ENCODE results near the gene PDE6B. TPM values are rescaled to one million over a fixed set of nuclear protein-coding genes. Genes with fewer than 3 reads are reported as not detected.

The PDE6B gene
- total and polyA plus RNA-seq, 3 experiments from 2014 or later, result 9.3 to 21.5 (median 10.1) TPM

- DNase-seq, result no peak
- CTCF ChIA-PET, result no interaction called here
- no peak overlapping the region for H3K27ac Mint-ChIP-seq
- peaks cover 0 to 14% (median 0%) of the 10 kb centered on the region in 3 donors for H3K36me3 Mint-ChIP-seq
- H3K4me3 ChIP-seq (ENCODE audit: low read length), result no peak overlapping the region
- POLR2A ChIA-PET, result no interaction called here
- H3K36me3 ChIP-seq (ENCODE audit: insufficient read depth, low read length), result no peaks in the 10 kb centered on the region
- peaks cover 4% of the 10 kb centered on the region for H3K27me3 ChIP-seq (ENCODE audit: insufficient read depth, low read length, poor library complexity, severe bottlenecking)
- peaks cover 6 to 11% (median 10%) of the 10 kb centered on the region in 3 donors for H3K4me1 Mint-ChIP-seq
- no peak overlapping the region for H3K4me3 Mint-ChIP-seq
- H3K9me3 Mint-ChIP-seq, result peaks cover 9 to 28% (median 20%) of the 10 kb centered on the region in 5 donors
- no peaks in the 10 kb centered on the region for H3K4me1 ChIP-seq (ENCODE audit: insufficient read depth, low read length)
- H3K27me3 Mint-ChIP-seq, result peaks cover 40 to 63% of the 10 kb centered on the region in 2 donors
- no peaks in the 10 kb centered on the region for H3K9me3 ChIP-seq (ENCODE audit: low read length)
- no peak overlapping the region for H3K27ac ChIP-seq (ENCODE audit: low read depth, low read length)
Observed at GRCh38 chr4:581181-581580, 44.2 kb upstream of the PDE6B start.

- Mint-ChIP-seq H3K27me3 (peaks cover 43 to 67% of the 10 kb centered on the region in 2 donors), H3K27ac (no peak overlapping the region), H3K4me3 (no peak overlapping the region), H3K4me1 (peaks cover 6 to 11% (median 9%) of the 10 kb centered on the region in 3 donors), H3K9me3 (peaks cover 9 to 33% (median 20%) of the 10 kb centered on the region in 5 donors), H3K36me3 (peaks cover 0 to 16% (median 0%) of the 10 kb centered on the region in 3 donors)
- Histone ChIP-seq H3K4me1 (ENCODE audit: insufficient read depth, low read length) (no peaks in the 10 kb centered on the region), H3K27ac (ENCODE audit: low read depth, low read length) (no peak overlapping the region), H3K36me3 (ENCODE audit: insufficient read depth, low read length) (no peaks in the 10 kb centered on the region), H3K4me3 (ENCODE audit: low read length) (no peak overlapping the region), H3K9me3 (ENCODE audit: low read length) (no peaks in the 10 kb centered on the region), H3K27me3 (ENCODE audit: insufficient read depth, low read length, poor library complexity, severe bottlenecking) (peaks cover 4% of the 10 kb centered on the region)
- ChIA-PET POLR2A (no interaction called here), CTCF (no interaction called here)
- DNase-seq, result no peak
Observed at GRCh38 chr4:581753-582361, 43.5 kb upstream of the PDE6B start.

GRCh38 chr4:583820-584219, 41.6 kb upstream of the PDE6B start:
- H3K27me3 Mint-ChIP-seq, result peaks cover 40 to 65% of the 10 kb centered on the region in 2 donors
- H3K36me3 Mint-ChIP-seq, result peaks cover 0 to 16% (median 0%) of the 10 kb centered on the region in 3 donors
- no peak overlapping the region for H3K27ac Mint-ChIP-seq
- Histone ChIP-seq H3K36me3 (ENCODE audit: insufficient read depth, low read length) (no peaks in the 10 kb centered on the region), H3K4me1 (ENCODE audit: insufficient read depth, low read length) (no peaks in the 10 kb centered on the region), H3K9me3 (ENCODE audit: low read length) (no peaks in the 10 kb centered on the region), H3K27ac (ENCODE audit: low read depth, low read length) (no peak overlapping the region), H3K27me3 (ENCODE audit: insufficient read depth, low read length, poor library complexity, severe bottlenecking) (no peaks in the 10 kb centered on the region), H3K4me3 (ENCODE audit: low read length) (no peak overlapping the region)
- H3K4me1 Mint-ChIP-seq, result no peaks in the 10 kb centered on the region
- peaks cover 9 to 31% (median 24%) of the 10 kb centered on the region in 5 donors for H3K9me3 Mint-ChIP-seq
- ChIA-PET CTCF (no interaction called here), POLR2A (no interaction called here)
- DNase-seq, result no peak
- no peak overlapping the region for H3K4me3 Mint-ChIP-seq

- no peak overlapping the region for H3K27ac ChIP-seq (ENCODE audit: low read depth, low read length)
- H3K9me3 Mint-ChIP-seq, result peaks cover 9 to 28% (median 23%) of the 10 kb centered on the region in 5 donors
- no peaks in the 10 kb centered on the region for H3K4me1 Mint-ChIP-seq
- no peak overlapping the region for H3K4me3 Mint-ChIP-seq
- no peaks in the 10 kb centered on the region for H3K9me3 ChIP-seq (ENCODE audit: low read length)
- H3K27me3 ChIP-seq (ENCODE audit: insufficient read depth, low read length, poor library complexity, severe bottlenecking), result no peaks in the 10 kb centered on the region
- no peak for DNase-seq
- no peak overlapping the region for H3K4me3 ChIP-seq (ENCODE audit: low read length)
- H3K27ac Mint-ChIP-seq, result no peak overlapping the region
- no peaks in the 10 kb centered on the region for H3K4me1 ChIP-seq (ENCODE audit: insufficient read depth, low read length)
- ChIA-PET CTCF (no interaction called here), POLR2A (no interaction called here)
- H3K27me3 Mint-ChIP-seq, result peaks cover 30 to 56% of the 10 kb centered on the region in 2 donors
- H3K36me3 Mint-ChIP-seq, result peaks cover 0 to 16% (median 0%) of the 10 kb centered on the region in 3 donors
- no peaks in the 10 kb centered on the region for H3K36me3 ChIP-seq (ENCODE audit: insufficient read depth, low read length)
Observed at GRCh38 chr4:587671-588350, 37.6 kb upstream of the PDE6B start.

- Histone ChIP-seq H3K4me1 (ENCODE audit: insufficient read depth, low read length) (no peaks in the 10 kb centered on the region), H3K36me3 (ENCODE audit: insufficient read depth, low read length) (no peaks in the 10 kb centered on the region), H3K9me3 (ENCODE audit: low read length) (no peaks in the 10 kb centered on the region), H3K27me3 (ENCODE audit: insufficient read depth, low read length, poor library complexity, severe bottlenecking) (no peaks in the 10 kb centered on the region), H3K4me3 (ENCODE audit: low read length) (no peak overlapping the region), H3K27ac (ENCODE audit: low read depth, low read length) (no peak overlapping the region)
- H3K36me3 Mint-ChIP-seq, result peaks cover 0 to 16% (median 0%) of the 10 kb centered on the region in 3 donors
- H3K4me1 Mint-ChIP-seq, result no peaks in the 10 kb centered on the region
- H3K27me3 Mint-ChIP-seq, result peaks cover 30 to 52% of the 10 kb centered on the region in 2 donors
- no peak for DNase-seq
- H3K4me3 Mint-ChIP-seq, result no peak overlapping the region
- no peak overlapping the region for H3K27ac Mint-ChIP-seq
- H3K9me3 Mint-ChIP-seq, result peaks cover 9 to 27% (median 18%) of the 10 kb centered on the region in 5 donors
- POLR2A ChIA-PET, result no interaction called here
- CTCF ChIA-PET, result interaction anchor here (1.3 kb wide), 1 partner anchor 8 kb away, joined by 4 read pairs; no protein-coding TSS in a partner anchor
Observed at GRCh38 chr4:588351-588849, 37.0 kb upstream of the PDE6B start.

- ChIA-PET CTCF (interaction anchor here (1.3 kb wide), 1 partner anchor 9 kb away, joined by 4 read pairs; no protein-coding TSS in a partner anchor), POLR2A (no interaction called here)
- H3K4me1 Mint-ChIP-seq, result no peaks in the 10 kb centered on the region
- H3K36me3 Mint-ChIP-seq, result peaks cover 0 to 12% (median 0%) of the 10 kb centered on the region in 3 donors
- Histone ChIP-seq H3K4me1 (ENCODE audit: insufficient read depth, low read length) (no peaks in the 10 kb centered on the region), H3K36me3 (ENCODE audit: insufficient read depth, low read length) (no peaks in the 10 kb centered on the region), H3K4me3 (ENCODE audit: low read length) (no peak overlapping the region), H3K9me3 (ENCODE audit: low read length) (no peaks in the 10 kb centered on the region), H3K27ac (ENCODE audit: low read depth, low read length) (no peak overlapping the region), H3K27me3 (ENCODE audit: insufficient read depth, low read length, poor library complexity, severe bottlenecking) (no peaks in the 10 kb centered on the region)
- H3K27ac Mint-ChIP-seq, result no peak overlapping the region
- H3K27me3 Mint-ChIP-seq, result peaks cover 23 to 46% of the 10 kb centered on the region in 2 donors
- H3K9me3 Mint-ChIP-seq, result peaks cover 2 to 20% (median 11%) of the 10 kb centered on the region in 5 donors
- no peak overlapping the region for H3K4me3 Mint-ChIP-seq
- no peak for DNase-seq
Observed at GRCh38 chr4:589219-589963, 36.0 kb upstream of the PDE6B start.

- CTCF ChIA-PET, result no interaction called here
Observed at GRCh38 chr4:590313-590841, 35.0 kb upstream of the PDE6B start.

More at GRCh38 chr4:590313-590841, 35.0 kb upstream of the PDE6B start:
- no peak overlapping the region for H3K27ac Mint-ChIP-seq
- Histone ChIP-seq H3K36me3 (ENCODE audit: insufficient read depth, low read length) (no peaks in the 10 kb centered on the region), H3K4me3 (ENCODE audit: low read length) (no peak overlapping the region), H3K9me3 (ENCODE audit: low read length) (no peaks in the 10 kb centered on the region), H3K4me1 (ENCODE audit: insufficient read depth, low read length) (no peaks in the 10 kb centered on the region), H3K27ac (ENCODE audit: low read depth, low read length) (no peak overlapping the region), H3K27me3 (ENCODE audit: insufficient read depth, low read length, poor library complexity, severe bottlenecking) (no peaks in the 10 kb centered on the region)
- no peaks in the 10 kb centered on the region for H3K4me1 Mint-ChIP-seq
- no peak for DNase-seq
- H3K27me3 Mint-ChIP-seq, result peaks cover 24 to 48% of the 10 kb centered on the region in 2 donors
- H3K4me3 Mint-ChIP-seq, result no peak overlapping the region
- H3K36me3 Mint-ChIP-seq, result peaks cover 0 to 10% (median 0%) of the 10 kb centered on the region in 3 donors
- POLR2A ChIA-PET, result no interaction called here
- H3K9me3 Mint-ChIP-seq, result peaks cover 0 to 20% (median 16%) of the 10 kb centered on the region in 5 donors

Data from CD8-positive, alpha-beta memory T cell (primary cell).